PC-9 (cell line): ENCODE data around the gene ZNF148.

Source experiments
- EZH2 ChIP-seq: fragments of 200-600 bp; sonication (generic); IDR thresholded peaks from 2 replicates; pipeline ENCODE4 v1.8.0; 2017; ENCODE audit warnings: antibody characterized with exemption, low read depth
- TF ChIP-seq, protein P1 (sequence below): fragments of 200-600 bp; sonication (generic); conservative IDR thresholded peaks from 2 replicates; pipeline ENCODE4 v1.6.1; 2017; ENCODE audit warnings: mixed run types, antibody characterized with exemption, mild to moderate bottlenecking, moderate library complexity

DNA sequence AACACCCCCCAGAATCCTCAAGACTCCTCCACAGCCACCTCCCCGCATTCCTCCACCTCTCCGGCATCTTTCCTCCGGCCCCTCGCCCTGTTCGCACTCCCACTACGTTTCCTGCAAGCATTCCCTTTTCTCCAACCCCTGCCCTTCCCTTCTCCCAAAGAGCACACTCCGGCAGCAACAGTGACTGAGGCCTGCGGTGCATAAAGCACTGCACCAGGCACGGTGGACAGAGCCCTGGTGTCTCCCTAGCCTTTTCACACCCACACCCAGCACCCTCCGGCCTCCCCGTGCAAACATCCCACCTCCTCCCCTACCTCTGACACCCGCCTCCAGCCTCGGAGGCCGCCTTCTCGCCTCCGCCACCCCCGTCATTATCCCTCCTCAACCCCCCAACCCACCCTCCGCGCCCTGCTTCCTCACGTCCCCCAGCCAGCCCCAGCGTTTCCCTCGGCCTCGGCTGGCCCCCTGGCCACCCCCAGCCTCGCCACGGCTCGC, 577 bp downstream of the ZNF148 start:
- TF ChIP-seq, protein P1, sequence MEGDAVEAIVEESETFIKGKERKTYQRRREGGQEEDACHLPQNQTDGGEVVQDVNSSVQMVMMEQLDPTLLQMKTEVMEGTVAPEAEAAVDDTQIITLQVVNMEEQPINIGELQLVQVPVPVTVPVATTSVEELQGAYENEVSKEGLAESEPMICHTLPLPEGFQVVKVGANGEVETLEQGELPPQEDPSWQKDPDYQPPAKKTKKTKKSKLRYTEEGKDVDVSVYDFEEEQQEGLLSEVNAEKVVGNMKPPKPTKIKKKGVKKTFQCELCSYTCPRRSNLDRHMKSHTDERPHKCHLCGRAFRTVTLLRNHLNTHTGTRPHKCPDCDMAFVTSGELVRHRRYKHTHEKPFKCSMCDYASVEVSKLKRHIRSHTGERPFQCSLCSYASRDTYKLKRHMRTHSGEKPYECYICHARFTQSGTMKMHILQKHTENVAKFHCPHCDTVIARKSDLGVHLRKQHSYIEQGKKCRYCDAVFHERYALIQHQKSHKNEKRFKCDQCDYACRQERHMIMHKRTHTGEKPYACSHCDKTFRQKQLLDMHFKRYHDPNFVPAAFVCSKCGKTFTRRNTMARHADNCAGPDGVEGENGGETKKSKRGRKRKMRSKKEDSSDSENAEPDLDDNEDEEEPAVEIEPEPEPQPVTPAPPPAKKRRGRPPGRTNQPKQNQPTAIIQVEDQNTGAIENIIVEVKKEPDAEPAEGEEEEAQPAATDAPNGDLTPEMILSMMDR = no peak
- TF ChIP-seq EZH2 = no peak
